ENCODE measurements around the gene MKX.

Gene MKX

GRCh38 chr10:27742195-27743011 is 3.2 kb downstream of the MKX start:
- peak; percentile 51 to 83 for DNase-seq (ENCODE audit: low read depth in 1 of 2, low spot score in 1 of 2)

GRCh38 chr10:27741173-27742091 is 4.2 kb downstream of the MKX start:
- peak in 1 of 2 donors; percentile 8 for DNase-seq (ENCODE audit: low read depth in 1 of 2, low spot score in 1 of 2)

- DNase-seq (ENCODE audit: low read depth in 1 of 2, low spot score in 1 of 2): no peak
These were observed 9.2 kb downstream of the MKX start for GRCh38 chr10:27736396-27736795.

- DNase-seq (ENCODE audit: low read depth in 1 of 2, low spot score in 1 of 2): no peak
These were observed 15.6 kb downstream of the MKX start for GRCh38 chr10:27730041-27730440.

- DNase-seq (ENCODE audit: low read depth in 1 of 2, low spot score in 1 of 2): no peak
These were observed 17.3 kb downstream of the MKX start for GRCh38 chr10:27728338-27728737.

- no peak for DNase-seq (ENCODE audit: low read depth in 1 of 2, low spot score in 1 of 2)
These were observed 21.3 kb downstream of the MKX start for GRCh38 chr10:27724287-27724686.

GRCh38 chr10:27723436-27723835 is 22.2 kb downstream of the MKX start:
- no peak for DNase-seq (ENCODE audit: low read depth in 1 of 2, low spot score in 1 of 2)

- DNase-seq (ENCODE audit: low read depth in 1 of 2, low spot score in 1 of 2): no peak
These were observed 25.1 kb downstream of the MKX start for GRCh38 chr10:27720529-27720928.

GRCh38 chr10:27719052-27719451 is 26.6 kb downstream of the MKX start:
- DNase-seq (ENCODE audit: low read depth in 1 of 2, low spot score in 1 of 2): no peak

GRCh38 chr10:27717861-27718260 is 27.8 kb downstream of the MKX start:
- no peak for DNase-seq (ENCODE audit: low read depth in 1 of 2, low spot score in 1 of 2)

GRCh38 chr10:27717224-27717623 is 28.4 kb downstream of the MKX start:
- DNase-seq (ENCODE audit: low read depth in 1 of 2, low spot score in 1 of 2): no peak

- DNase-seq (ENCODE audit: low read depth in 1 of 2, low spot score in 1 of 2): no peak
These were observed 29.1 kb downstream of the MKX start for GRCh38 chr10:27716521-27716920.

GRCh38 chr10:27715505-27715904 is 30.1 kb downstream of the MKX start:
- no peak for DNase-seq (ENCODE audit: low read depth in 1 of 2, low spot score in 1 of 2)

- no peak for DNase-seq (ENCODE audit: low read depth in 1 of 2, low spot score in 1 of 2)
These were observed 31.3 kb downstream of the MKX start for GRCh38 chr10:27714349-27714748.

- no peak for DNase-seq (ENCODE audit: low read depth in 1 of 2, low spot score in 1 of 2)
These were observed 31.7 kb downstream of the MKX start for GRCh38 chr10:27713941-27714340.

- no peak for DNase-seq (ENCODE audit: low read depth in 1 of 2, low spot score in 1 of 2)
These were observed 35.6 kb downstream of the MKX start for GRCh38 chr10:27710014-27710413.

GRCh38 chr10:27709304-27709703 is 36.3 kb downstream of the MKX start:
- DNase-seq (ENCODE audit: low read depth in 1 of 2, low spot score in 1 of 2): no peak

- no peak for DNase-seq (ENCODE audit: low read depth in 1 of 2, low spot score in 1 of 2)
These were observed 43.6 kb downstream of the MKX start for GRCh38 chr10:27701938-27702537.

GRCh38 chr10:27699776-27700175 is 45.8 kb downstream of the MKX start:
- DNase-seq (ENCODE audit: low read depth in 1 of 2, low spot score in 1 of 2): no peak

- DNase-seq (ENCODE audit: low read depth in 1 of 2, low spot score in 1 of 2): no peak
These were observed 46.7 kb downstream of the MKX start for GRCh38 chr10:27698961-27699360.

GRCh38 chr10:27696466-27696865 is 49.2 kb downstream of the MKX start:
- no peak for DNase-seq (ENCODE audit: low read depth in 1 of 2, low spot score in 1 of 2)

GRCh38 chr10:27695706-27696105 is 49.9 kb downstream of the MKX start:
- no peak for DNase-seq (ENCODE audit: low read depth in 1 of 2, low spot score in 1 of 2)

All from stimulated activated CD4-positive, alpha-beta T cell treated with anti-CD3 and anti-CD28 coated beads, Interleukin-15, amount 100 ng/mL, for 1 hour (primary cell).